SKM-1 (cell line): ENCODE results near the gene NAAA.
"Not testable (repeated sequence)": the region's sequence is repeated elsewhere in the genome, so short reads cannot be mapped to it uniquely, and the experiment has no call there.

Experiments used
- DNase-seq: peaks from one replicate; lab custom pipeline; 2025; ENCODE audit not compliant: unreplicated experiment; lab: John Stamatoyannopoulos, UW

NAAA gene

DNA sequence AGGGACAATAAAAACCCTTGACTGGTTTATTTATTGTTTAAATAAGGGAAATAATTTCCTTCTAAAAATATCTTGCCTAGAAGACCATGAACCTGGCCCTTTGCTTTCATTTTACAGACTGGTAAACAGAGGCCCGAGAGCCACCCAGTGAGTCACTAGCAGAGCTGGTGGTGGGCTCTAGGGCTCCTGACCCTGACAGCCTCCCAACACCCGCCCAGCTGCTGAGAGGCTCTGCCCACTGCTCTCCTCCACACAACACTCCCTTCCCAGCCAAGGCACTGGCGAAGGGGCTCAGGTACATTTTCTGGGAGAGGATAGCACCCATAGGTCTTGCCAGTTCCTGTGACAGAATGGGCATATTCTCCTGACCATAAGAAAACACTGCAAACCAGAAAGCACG, 20.5 kb downstream of the NAAA start:
- no peak for DNase-seq

- DNase-seq: no peak
These were observed 20.9 kb downstream of the NAAA start for GRCh38 chr4:75919920-75920319.

GRCh38 chr4:75916091-75916661, 24.6 kb downstream of the NAAA start:
- DNase-seq: peak; percentile 12

GRCh38 chr4:75912968-75913367, 27.8 kb downstream of the NAAA start:
- no peak for DNase-seq

DNA sequence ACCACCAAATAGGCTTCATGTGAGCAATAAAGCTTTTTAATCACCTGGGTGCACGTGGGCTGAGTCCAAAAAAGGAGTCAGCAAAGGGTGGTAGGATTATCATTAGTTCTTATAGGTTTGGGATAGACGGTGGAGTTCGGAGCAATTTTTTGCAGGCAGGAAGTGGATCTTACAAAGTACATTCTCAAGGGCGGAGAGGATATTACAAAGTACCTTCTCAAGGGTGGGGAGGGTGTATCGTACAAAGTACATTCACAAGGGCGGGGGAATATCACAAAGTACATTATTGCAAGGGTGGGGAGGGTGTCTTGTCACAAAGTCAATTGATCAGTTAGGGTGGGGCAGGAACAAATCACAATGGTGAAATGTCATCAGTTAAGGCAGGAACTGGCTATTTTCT, 30.0 kb downstream of the NAAA start:
- DNase-seq: not testable (repeated sequence)

GRCh38 chr4:75909405-75909804, 31.4 kb downstream of the NAAA start:
- no peak for DNase-seq

DNA sequence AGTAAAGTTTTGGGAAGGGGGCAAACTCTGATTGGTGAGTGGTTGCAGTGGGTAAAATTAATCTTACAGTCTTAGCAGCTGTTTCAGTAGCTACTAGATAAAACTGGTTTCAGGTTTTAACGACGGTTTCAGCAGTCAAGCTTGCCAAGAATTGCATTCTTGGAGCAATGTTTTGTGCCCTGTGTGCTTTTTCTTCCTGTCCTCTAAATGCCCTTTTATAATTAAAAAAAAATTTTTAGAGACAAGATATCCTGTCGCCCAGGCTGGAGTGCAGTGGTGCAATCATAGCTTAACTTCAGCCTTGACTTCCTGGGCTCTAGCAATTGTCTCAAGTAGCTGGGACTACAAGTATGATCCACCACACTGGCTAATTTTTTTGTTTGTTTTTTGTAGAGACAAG, 32.3 kb downstream of the NAAA start:
- DNase-seq: peak; percentile 13

DNA sequence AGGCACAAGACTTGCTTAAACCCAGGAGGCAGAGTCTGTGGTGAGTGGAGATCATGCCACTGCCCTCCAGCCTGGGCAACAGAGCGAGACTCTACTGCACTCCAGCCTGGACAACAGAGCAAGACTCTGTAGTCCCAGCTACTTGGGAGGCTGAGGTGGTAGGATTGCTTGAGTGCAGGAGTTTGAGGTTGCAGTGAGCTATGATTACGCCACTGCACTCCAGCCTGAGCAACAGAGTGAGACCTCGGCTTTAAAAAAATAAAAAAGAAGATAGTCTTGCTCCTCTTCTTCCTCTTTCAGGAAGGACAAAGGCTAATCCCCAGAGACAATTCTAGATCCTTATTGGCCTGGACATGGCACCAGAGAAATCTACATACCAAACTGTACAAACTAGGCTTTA, 32.8 kb downstream of the NAAA start:
- DNase-seq: peak; percentile 79

DNA sequence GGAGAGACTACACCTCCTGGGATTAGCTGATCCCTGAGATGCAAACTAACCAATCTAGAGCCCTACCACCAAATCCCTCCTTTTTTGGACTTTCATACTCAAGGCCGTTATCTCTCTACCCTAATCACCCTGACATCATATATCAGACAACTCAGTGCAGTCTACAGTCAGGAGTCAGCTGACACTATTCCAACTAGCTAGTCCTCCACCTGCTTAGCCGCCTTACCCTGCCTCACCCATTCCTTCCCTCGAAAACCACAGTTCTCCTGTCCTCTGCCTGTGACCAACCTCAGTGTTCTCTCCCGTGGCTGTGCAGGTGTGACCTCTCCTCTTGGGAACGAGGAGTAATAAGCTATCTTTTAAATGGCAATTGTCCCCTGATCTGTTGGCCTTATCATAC, 36.7 kb downstream of the NAAA start:
- DNase-seq: no peak

GRCh38 chr4:75902352-75902751, 38.5 kb downstream of the NAAA start, which contains the start of gene PPEF2:
PPEF2 (minus strand) TSS chr4:75902452; CDS start chr4:75896325, 6,127 bp downstream.
- no peak for DNase-seq

- no peak for DNase-seq
These were observed 42.3 kb downstream of the NAAA start for GRCh38 chr4:75898536-75898935.

GRCh38 chr4:75895744-75896314, 45.0 kb downstream of the NAAA start:
- DNase-seq: peak; percentile 51

DNA sequence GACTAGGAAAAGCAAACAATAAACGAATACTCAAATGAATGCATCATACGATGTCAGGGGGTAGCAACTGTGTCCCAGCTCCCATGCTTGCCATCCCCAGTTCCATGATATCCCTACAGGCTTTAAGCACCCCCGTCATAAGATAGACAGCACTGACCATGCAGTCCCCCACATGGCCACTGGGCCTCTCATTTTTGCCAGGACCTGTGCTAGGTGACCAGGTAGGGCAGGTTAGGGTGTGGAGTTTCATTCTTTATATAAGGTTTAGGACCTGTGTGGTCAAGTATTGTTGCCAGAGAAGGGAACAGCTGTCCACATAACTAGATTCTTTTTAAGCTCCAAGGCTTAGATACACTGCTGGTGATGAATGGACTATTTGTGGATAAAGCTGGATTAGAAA, 48.3 kb downstream of the NAAA start:
- no peak for DNase-seq

DNA sequence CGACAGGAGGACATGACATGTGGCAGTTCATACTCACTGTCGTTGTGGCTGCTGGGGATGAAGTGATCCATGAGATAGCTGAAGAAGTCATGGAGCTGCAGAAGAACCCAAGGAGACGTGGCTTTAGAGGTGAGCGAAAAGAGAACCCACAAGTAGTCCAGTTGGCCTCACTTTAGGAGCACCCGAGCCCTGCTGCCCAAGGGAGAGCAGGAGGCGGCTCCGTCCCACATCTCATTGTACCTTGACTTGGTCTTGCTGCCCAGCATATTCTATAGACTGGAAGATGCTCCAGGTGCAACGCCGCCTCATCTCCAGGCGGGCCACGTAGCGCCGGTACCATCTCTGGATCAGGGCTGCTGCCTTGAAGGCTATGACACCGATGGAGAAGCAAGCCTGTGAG, 49.2 kb downstream of the NAAA start:
- DNase-seq: no peak

- no peak for DNase-seq
These were observed 51.1 kb downstream of the NAAA start for GRCh38 chr4:75889537-75890199.

DNA sequence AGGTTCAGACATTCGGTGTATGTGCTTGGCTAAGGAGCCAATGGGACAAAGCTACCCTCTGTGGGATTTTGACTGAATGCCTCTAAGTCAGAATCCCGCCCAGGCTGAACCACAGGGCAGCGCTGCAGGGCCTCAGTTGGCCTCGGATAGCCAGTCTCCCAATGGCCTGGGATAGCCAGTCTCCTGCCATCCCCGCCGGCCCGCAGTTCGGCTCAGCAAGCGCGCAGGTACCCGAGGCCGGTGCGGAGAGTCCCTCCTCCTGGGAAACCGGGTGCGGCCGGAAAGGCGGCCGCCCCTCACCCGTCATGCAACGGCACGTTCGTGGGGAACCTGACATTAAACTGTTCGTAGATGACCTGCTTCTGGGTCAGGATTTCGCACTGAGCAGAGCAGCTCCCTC, 54.7 kb downstream of the NAAA start:
- DNase-seq: no peak

GRCh38 chr4:75881476-75881875, 59.3 kb downstream of the NAAA start:
- no peak for DNase-seq

DNA sequence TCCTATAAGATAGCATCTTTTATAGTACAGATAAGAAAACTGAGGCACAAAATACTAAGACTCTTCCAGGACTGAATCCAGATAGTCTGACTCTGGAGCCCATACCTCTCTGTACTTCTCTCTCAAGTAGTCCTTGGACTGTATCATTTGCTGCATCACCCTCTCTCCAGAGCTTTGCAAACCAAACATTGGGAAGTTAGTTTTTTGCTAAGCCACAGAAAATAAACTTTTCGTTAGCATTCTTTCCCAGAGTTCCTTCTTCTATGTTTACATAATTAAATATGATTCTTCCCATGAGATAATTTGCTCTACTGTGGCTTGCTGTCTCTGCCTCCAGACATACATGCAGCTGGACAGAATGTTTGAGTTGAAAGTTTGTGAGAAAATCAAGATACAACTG, 60.5 kb downstream of the NAAA start:
- no peak for DNase-seq

DNA sequence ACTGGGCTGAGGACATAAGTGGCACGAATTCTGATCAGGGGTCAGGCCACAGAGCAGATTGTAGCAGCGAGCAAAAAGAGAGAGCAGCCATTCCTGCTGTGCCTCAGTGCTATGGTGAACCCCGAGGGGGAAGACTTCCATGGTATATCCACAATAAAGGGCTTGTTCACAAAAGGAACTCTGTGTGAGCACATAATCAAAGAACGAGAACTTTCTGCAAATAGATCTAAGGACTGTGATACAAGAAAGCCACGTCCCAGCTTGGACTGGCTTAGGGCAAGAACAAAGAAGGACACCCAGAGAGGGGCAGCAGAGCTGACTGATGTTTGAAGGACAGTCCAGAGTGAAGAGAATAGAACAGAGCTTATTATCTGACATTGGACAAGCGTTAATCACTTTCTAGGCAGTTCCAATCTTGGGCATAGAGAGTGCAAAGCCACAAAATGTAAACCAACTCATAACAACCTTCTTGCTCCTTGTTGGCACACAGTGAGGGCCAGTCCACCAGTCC, 62.5 kb downstream of the NAAA start:
- DNase-seq: no peak

DNA sequence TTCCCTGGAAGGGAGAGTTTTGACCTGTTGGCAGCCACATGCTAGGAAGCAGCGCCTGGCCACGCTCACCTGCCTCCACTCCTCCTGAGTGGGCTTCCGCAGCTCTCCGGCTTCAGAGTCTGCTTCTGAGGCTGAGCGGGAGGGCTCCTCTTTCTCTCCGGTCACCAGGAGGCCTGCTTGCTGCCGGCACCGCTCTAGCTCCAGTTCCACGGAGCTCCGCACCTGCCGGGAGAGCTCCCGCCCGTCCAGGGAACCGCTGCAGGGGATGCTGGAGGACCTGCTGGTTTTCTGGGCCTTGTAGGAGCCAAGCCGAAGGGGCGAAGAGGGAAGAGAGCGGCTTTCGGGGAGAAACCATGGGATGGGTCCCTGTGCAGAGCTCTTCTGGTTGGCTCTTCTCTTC, 64.6 kb downstream of the NAAA start:
- no peak for DNase-seq

DNA sequence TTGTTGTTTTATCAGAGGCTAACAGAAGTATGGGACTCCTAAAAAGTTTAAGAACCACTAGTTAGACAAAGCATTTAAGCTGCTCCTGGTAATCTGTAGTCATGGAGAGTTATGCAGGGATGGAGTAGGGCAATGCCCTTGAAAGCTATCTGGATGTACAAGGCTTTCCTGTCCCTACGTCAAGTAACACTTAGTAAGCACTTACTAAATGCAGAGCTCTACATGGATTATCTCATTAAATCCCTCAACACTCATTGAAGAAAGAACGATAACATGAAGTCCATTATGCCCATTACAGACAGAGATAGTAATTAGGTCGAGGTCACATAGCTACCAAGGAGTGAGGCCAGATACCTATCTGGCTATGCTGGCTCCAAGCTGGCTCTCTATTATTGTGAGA, 71.7 kb downstream of the NAAA start:
- no peak for DNase-seq

DNA sequence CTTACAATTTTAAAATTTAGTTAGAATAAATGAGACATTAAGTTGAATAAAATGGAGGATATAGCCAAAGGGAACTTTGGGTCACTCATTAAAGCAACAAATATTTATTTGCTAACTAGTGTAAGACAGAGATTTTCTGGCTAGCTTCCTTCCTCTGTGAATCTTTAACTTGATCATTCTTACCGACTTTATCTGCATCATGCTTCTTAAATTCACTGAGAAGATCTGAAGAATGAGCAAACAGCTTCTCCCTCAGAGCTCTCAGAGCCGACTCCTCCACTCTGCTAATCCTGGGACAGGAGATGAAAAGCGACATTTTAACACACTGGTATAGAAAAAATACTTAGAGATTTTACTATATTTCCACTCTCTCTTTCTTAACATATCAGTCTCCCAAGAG, 73.7 kb downstream of the NAAA start:
- no peak for DNase-seq
